HG03135 (cell line): Measurements from ENCODE around the gene TMEM235.
A peak's percentile ranks its signal among the peaks of the same experiment; 100 is the strongest.

ENCODE experiments used
- ATAC-seq: cut with Tn5 transposase; IDR thresholded peaks from one replicate; pipeline ENCODE4 v1.9.1; 2021; ENCODE audit warnings: mild to moderate bottlenecking, moderate library complexity; ENCODE audit not compliant: unreplicated experiment

TMEM235 gene

DNA sequence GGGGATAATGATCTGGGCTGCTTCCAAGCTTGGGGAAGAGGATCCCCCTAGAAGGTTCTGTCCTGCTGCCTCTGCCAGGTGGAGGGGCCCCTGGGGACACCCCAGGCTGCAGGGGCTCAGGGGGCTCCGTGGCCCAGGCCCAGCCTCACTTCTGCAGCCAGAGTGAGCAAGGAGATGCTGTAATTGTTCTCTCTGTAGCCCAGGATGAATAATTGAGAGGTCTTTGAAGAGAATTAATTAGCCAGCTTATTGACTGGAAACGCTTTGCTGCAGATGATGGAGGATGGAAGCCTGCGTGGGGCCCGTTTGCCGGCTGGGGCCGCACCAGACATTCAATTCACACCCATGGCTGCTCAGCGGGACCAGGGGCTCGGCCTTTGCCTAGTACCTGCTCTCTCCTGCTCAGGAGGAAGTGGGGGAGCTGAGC, 38.5 kb downstream of the TMEM235 start:
- ATAC-seq: no peak

DNA sequence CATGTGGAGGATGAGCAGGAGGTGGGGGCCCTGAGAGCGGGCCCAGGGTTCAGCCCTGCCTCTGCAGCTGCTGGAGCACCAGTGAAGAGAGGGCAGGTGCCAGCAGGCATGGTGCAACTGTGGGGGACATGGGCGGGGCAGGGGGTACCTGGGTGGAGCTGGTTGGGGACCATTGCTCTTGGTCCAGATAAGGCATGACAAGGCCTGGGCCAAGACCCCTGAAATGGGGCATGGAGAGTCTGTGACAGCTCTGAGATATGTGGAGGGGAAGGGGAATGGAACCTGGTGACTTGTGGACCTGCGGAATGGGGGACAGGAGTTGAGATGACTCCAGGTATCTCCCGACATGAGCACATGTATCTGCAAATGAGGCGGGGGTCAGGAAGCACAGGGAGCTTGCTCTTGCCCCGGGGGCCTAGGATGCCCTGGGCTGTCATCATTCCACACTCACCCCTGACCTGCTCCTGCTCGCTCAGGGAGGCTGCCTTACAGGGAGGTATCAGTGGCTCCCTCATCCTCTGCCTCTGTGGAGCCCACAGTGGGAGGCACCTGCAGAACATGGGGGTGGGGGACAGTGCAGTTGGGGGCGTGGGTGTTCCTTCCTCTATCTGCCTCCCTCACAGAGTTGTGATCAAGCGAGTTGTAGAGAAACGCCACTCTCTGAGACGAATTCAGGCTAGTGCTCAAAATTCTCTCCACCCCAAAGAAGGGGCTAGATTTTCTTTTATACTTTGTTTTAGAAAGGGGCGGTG, 40.2 kb downstream of the TMEM235 start:
- ATAC-seq: no peak

- ATAC-seq: no peak
These were observed 40.9 kb downstream of the TMEM235 start for GRCh38 chr17:78272181-78272913.

- ATAC-seq: no peak
These were observed 41.5 kb downstream of the TMEM235 start for GRCh38 chr17:78272914-78273258.

- no peak for ATAC-seq
These were observed 42.4 kb downstream of the TMEM235 start for GRCh38 chr17:78273813-78274212.

DNA sequence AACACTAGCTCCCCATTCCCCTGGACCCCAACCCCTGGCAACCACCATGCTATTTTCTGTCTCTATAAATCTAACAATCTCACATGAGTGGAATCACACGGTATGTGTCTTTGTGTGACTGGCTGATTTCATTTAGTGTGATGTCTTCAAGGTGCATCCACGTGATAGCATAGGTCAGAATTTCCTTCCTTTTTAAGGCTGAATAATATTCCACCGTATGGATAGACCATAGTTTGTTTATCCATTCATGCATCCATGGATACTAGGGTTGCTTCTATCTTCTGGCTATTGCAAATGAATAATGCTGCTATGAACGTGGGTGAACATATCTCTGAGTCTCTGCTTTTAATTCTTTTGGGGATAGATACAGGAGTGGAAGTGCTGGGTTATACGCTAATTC, 43.9 kb downstream of the TMEM235 start:
- no peak for ATAC-seq

GRCh38 chr17:78276098-78276887, 44.9 kb downstream of the TMEM235 start:
- peak; percentile 55 for ATAC-seq

GRCh38 chr17:78278139-78278741, 46.8 kb downstream of the TMEM235 start:
- no peak for ATAC-seq

GRCh38 chr17:78279360-78279990, 48.0 kb downstream of the TMEM235 start:
- no peak for ATAC-seq

GRCh38 chr17:78281249-78281845, 49.9 kb downstream of the TMEM235 start:
- no peak for ATAC-seq

DNA sequence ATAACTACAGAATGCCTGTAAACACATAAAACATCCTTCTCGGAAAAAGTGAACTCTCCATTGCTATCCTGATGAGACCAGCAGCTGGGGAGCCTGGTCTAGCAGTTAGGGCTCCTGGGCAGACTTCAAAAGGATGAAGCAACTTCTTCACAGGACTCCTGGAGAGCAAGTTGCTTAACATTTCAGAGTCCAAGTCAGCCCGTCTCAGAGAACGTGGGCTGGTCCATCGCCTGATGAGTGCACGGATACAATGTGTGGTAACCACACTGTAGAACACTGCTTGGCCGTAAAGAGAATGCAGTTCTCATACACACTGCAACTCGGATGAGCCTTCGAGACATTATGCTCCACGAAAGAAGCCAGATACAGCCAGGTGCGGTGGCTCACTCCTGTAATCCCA, 52.7 kb downstream of the TMEM235 start:
- no peak for ATAC-seq

DNA sequence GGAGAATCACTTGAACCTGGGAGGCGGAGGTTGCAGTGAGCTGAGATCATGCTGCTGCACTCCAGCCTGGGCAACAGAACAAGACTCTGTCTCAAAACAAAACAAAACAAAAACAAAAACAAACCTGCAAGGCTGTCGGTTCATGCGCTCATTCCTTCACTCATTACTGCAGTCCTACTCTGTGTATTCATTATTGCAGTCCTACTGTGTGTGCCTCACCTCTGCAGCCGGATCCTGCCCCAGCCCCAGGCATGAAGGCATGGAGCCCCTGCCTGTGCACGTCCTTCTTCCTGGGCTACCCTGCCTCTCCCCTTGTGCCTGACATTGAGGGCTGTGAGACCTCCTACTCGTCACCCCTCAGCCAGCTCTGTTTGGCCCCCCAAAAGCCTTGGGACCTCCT, 57.6 kb downstream of the TMEM235 start:
- no peak for ATAC-seq

- ATAC-seq: no peak
These were observed 58.5 kb downstream of the TMEM235 start for GRCh38 chr17:78289802-78290363.
